GM10248 (cell line): ENCODE data around the gene PPP1R3E.

ENCODE experiments used
- CTCF ChIA-PET: fragments of 300-600 bp; sonication (Branson Sonifier 250); formaldehyde crosslinking; extraction: SDS; loops from one replicate; lab custom pipeline; 2021; ENCODE audit warnings: antibody characterized with exemption; lab: Yijun Ruan, JAX
- POLR2A ChIA-PET: fragments of 350-650 bp; sonication (Branson Sonifier 250); formaldehyde crosslinking; extraction: SDS; loops from one replicate; lab custom pipeline; 2020; ENCODE audit warnings: antibody characterized with exemption; lab: Yijun Ruan, JAX
- DNase-seq: peaks from one replicate; pipeline ENCODE4 v3.0.0; 2012; ENCODE audit errors: extremely low spot score
- TF ChIP-seq, protein P1 (sequence below): IDR thresholded peaks from 2 replicates; pipeline ENCODE4 v1.5.1; 2012; ENCODE audit warnings: mild to moderate bottlenecking, low read depth; ENCODE audit errors: extremely low read depth, missing control alignments, control extremely low read depth

PPP1R3E gene

DNA sequence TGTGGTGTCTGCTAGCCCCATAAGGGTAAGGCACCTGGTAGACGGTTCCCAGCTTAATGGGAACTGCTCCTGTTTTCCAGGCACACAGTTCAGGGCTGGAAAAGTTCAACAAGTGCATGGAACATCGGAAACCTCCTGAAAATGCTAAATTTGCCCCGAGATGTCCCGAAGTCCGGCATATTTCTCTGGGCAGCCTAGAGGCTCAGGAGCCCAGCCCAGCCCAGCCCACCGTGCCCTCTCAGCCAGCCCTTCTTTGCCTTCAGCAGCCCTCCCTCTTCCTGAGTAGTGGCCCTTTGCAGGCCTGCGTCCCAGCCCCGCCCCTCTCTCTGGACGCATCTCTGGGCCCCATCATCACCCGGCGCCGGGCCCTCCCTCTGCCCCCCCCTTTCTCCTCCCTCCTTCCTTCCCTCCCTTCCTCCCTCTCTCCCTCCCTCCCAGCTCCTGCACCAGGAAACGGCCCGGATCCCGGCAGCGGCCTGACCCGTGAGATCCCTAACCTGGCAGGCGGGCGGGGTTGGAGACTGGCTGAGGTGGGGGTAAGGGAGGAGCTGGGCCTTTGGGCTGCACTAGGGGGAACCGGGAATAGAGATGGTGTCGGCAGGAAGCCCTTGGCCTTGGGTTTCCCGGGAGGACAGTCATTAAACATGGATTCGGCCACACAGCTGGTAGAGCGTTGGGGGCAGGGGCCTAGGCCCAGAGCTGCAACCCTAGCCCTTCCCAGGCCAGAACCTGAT, 3.9 kb upstream of the PPP1R3E start, which contains the start of gene BCL2L2:
Gene BCL2L2, plus strand, starts transcription at position 422 of the 734 bp plus-strand sequence. CDS start 935 bp downstream, outside the sequence.
- DNase-seq, result peak; percentile 84
- POLR2A ChIA-PET, result interaction anchor here (0.6 to 1.6 kb wide), 2 partner anchors 14 to 1835 kb away, joined by 3 to 8 read pairs; partner anchors contain the start of gene PABPN1
- CTCF ChIA-PET, result interaction anchor here (0.7 to 16.2 kb wide), 6 partner anchors 11 to 21 kb away, joined by 3 to 136 read pairs (median 8); partner anchors contain the start of genes HOMEZ and PABPN1
- TF ChIP-seq, protein P1, sequence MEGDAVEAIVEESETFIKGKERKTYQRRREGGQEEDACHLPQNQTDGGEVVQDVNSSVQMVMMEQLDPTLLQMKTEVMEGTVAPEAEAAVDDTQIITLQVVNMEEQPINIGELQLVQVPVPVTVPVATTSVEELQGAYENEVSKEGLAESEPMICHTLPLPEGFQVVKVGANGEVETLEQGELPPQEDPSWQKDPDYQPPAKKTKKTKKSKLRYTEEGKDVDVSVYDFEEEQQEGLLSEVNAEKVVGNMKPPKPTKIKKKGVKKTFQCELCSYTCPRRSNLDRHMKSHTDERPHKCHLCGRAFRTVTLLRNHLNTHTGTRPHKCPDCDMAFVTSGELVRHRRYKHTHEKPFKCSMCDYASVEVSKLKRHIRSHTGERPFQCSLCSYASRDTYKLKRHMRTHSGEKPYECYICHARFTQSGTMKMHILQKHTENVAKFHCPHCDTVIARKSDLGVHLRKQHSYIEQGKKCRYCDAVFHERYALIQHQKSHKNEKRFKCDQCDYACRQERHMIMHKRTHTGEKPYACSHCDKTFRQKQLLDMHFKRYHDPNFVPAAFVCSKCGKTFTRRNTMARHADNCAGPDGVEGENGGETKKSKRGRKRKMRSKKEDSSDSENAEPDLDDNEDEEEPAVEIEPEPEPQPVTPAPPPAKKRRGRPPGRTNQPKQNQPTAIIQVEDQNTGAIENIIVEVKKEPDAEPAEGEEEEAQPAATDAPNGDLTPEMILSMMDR, result no peak

DNA sequence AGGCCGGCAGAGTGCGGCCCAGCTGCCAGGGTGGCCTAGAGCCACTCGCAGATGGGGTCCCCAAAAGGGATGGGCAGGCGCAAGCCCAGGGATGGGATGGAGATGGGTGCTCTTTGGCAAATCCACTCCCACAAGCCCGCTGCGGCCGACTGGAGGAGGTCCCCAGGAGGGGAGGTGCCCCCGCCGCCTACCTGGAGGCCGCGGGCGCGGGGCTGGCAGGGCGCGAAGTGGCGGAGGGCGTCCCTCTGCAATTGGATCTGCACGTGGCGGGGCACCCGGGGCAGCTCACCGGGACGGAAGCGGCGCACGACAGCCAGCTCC, 730 bp downstream of the PPP1R3E start:
- ChIA-PET POLR2A (interaction anchor here (0.6 to 3.1 kb wide), 6 partner anchors 16 to 181 kb away, joined by 3 to 26 read pairs (median 4); partner anchors contain the start of genes HOMEZ and PABPN1), CTCF (interaction anchor here (1.1 to 16.2 kb wide), 19 partner anchors 9 to 240 kb away, joined by 3 to 136 read pairs (median 7); partner anchors contain the start of genes CEBPE, HOMEZ and PABPN1)
- DNase-seq, result no peak
- TF ChIP-seq, protein P1, result no peak

DNA sequence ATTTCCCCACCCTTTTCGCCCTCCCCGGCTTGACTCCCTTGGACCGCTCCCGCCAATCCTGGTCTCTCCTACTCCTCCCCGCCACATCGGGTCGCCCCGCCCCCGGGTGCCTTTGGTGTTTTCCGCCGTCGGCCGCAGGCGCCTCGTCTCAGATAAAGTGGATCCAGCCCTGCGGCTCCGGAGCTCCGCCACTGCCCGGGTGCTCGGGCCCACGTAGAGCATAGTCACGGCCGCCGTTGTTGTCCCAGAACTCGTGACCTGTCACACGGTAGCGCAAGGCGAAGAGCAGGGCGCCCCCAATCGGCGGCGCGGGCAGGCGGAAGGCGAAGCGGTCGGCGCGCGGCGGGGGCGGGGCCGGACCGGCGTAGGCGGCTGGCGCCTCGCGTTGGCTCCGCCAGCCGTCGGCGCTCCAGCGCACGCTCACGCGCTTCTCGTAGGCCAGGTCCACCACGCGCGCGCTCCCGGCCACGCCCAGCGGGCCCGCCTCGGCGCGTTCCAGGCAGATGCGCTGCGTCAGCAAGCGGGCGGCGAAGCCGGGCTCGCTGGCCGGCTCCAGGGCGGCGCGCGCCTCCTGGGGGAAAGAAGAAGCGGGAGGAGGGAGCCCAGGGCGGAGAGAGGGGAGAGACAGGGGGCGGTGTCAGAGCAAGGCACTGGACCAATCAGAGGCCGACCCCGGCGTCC, 1.2 kb downstream of the PPP1R3E start:
- TF ChIP-seq, protein P1, result peak; percentile 85
- ChIA-PET CTCF (interaction anchor here (0.9 to 16.2 kb wide), 25 partner anchors 9 to 253 kb away, joined by 3 to 136 read pairs (median 7); partner anchors contain the start of genes CEBPE, HOMEZ and PABPN1), POLR2A (interaction anchor here (0.6 to 3.1 kb wide), 6 partner anchors 13 to 181 kb away, joined by 3 to 26 read pairs (median 4); partner anchors contain the start of genes HOMEZ and PABPN1)
- DNase-seq, result peak; percentile 97

DNA sequence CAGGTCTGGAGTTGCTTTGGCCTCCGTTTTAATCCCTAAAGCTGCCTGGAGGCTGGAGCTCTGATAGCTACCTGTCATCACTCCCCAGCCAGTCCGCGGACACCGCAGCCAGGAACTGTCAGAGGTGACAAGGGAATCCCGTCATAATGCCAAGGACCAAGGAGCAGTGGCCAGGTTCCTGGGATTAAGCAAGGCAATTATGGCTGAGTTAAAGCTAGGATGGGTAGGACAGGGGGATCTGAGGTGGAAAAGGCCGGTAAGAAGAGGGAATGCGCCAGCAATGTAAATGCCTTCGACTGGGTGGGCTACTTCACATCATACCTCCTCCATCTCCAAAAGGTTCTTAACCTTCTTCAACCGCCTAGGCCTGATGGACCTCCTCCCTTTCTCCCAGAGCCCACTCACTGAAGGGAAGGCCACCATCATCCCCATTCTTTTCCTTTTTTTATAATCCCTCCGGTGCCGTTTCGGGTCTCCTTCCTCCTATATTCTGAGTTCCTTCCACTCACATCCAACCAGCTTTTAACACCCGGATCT, 1.9 kb downstream of the PPP1R3E start:
- CTCF ChIA-PET, result interaction anchor here (0.9 to 16.2 kb wide), 22 partner anchors 9 to 253 kb away, joined by 3 to 136 read pairs (median 6); partner anchors contain the start of genes CEBPE, HOMEZ and PABPN1
- DNase-seq, result no peak
- TF ChIP-seq, protein P1, result no peak
- POLR2A ChIA-PET, result interaction anchor here (0.7 to 3.1 kb wide), 5 partner anchors 12 to 371 kb away, joined by 3 to 26 read pairs (median 3); partner anchors contain the start of genes HOMEZ and PABPN1

DNA sequence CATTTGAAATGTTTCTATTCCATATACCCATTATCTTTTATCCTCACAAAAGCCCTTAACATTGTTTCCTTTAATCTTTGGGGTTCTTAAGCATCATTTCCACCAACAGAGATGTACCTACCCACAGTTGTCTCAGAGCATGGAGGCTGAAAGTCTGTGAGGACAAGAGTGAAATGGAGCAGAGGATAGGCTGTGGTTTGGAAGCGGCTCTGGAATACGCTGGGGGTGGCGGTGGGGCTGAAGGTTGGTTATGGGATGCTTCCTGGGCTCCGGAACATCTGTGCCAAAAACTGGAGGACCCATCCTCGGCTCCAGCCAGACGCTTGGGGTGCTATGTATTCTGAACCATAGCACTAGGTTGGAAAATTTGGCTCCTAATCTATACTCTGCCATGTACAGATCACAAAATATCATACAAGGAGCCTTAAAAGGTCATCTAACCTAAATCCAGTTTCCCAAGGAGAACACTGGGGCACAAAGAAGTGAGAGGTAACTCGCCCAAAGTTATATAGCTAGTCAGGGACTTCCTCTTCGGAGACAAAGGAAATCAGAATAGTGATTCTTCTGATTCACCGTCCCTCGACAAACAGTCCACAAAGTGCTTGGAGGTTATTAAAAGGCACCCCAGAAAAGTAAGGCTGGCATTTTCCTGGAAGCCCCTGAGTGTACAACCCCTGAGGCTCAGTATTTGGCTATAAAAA, 2.5 kb downstream of the PPP1R3E start:
- CTCF ChIA-PET, result interaction anchor here (0.9 to 16.2 kb wide), 17 partner anchors 9 to 254 kb away, joined by 3 to 136 read pairs (median 8); partner anchors contain the start of genes CEBPE, HOMEZ and PABPN1
- POLR2A ChIA-PET, result interaction anchor here (0.7 to 3.1 kb wide), 4 partner anchors 11 to 370 kb away, joined by 3 to 26 read pairs (median 8); partner anchors contain the start of genes HOMEZ and PABPN1
- DNase-seq, result no peak
- TF ChIP-seq, protein P1, result no peak
